Measurements from ENCODE around the gene SULF2. TPM values are rescaled to one million over a fixed set of nuclear protein-coding genes. Genes with fewer than 3 reads are reported as not detected.

Gene SULF2
- total and polyA plus RNA-seq, 9 of the 15 experiments (the other 6 are each of a cell fraction or from before 2014, with no cell fraction given), result 0.33 TPM; not detected in 8

- CTCF ChIA-PET (ENCODE audit: low intra/inter-chr PET ratio), result interaction anchor here (0.6 kb wide), 1 partner anchor 42 kb away, joined by 4 read pairs; no protein-coding TSS in a partner anchor
Observed at GRCh38 chr20:47669927-47670890, 115.1 kb downstream of the SULF2 start.

More at GRCh38 chr20:47669927-47670890, 115.1 kb downstream of the SULF2 start:
- DNase-seq (ENCODE audit: extremely low read depth in 1 of 4, low spot score in 3 of 4) (no peak), FAIRE-seq (peak; percentile 35), ATAC-seq (no peak)
- H3K9me1 ChIP-seq (ENCODE audit: control insufficient read depth, insufficient read depth, low read length), result no peaks in the 10 kb centered on the region
- no peaks in the 10 kb centered on the region for H3K79me2 ChIP-seq (ENCODE audit: control insufficient read depth, insufficient read depth, low read length)
- WGBS (ENCODE audit: insufficient coverage, low coverage, missing lambda C conversion rate), result 8% methylated on average over 16 of the region's 22 CpGs
- POLR2A ChIA-PET, result no interaction called here
- in situ Hi-C loops (cut with MboI) (loop anchor here (5.0 kb wide), 1 partner anchor 947 kb away; no protein-coding TSS in a partner anchor), intact Hi-C loops (cut with micrococcal nuclease) (no loop called here)
- no TSS peak for BruUV-seq (replicated peaks)
- H3K36me3 ChIP-seq (ENCODE audit: control insufficient read depth, insufficient read depth, low read length), result no peaks in the 10 kb centered on the region
- no peak overlapping the region for H3K9ac ChIP-seq (ENCODE audit: insufficient read depth in 1 of 2, low read depth in 2 of 2, low read length in 2 of 2)
- H4K20me1 ChIP-seq (replicated peaks; ENCODE audit: control insufficient read depth, insufficient read depth, low read length), result peaks cover 21% of the 10 kb centered on the region
- H3K9me3 ChIP-seq (replicated peaks; ENCODE audit: control insufficient read depth, insufficient read depth, low read depth, low read length), result no peaks in the 10 kb centered on the region
- peaks cover 0 to 15% of the 10 kb centered on the region in 2 experiments; a peak in 1 of 5 replicates for H3K4me1 ChIP-seq (replicated peaks in 1 of 2; ENCODE audit: control insufficient read depth in 2 of 2, insufficient read depth in 2 of 2, low read length in 2 of 2)
- H2AFZ ChIP-seq (ENCODE audit: low read depth, low read length), result no peak overlapping the region
- H3K4me3 ChIP-seq, result no peak overlapping the region
- TF ChIP-seq FUS (optimal IDR thresholded peaks at IDR 0.05; ENCODE audit: low read depth, low read length) (no peak), ZBTB11 (CRISPR knock-in tag; IDR thresholded peaks at IDR 0.05) (peak in 1 of 3 experiments; percentile 90; a peak in 2 of 6 replicates), CTCF (IDR thresholded peaks at IDR 0.05 in 2 of 3, conservative IDR thresholded peaks at IDR 0.05 in 1 of 3; ENCODE audit: insufficient read depth in 2 of 3, low read depth in 1 of 3, low read length in 3 of 3) (no peak), CHD4 (IDR thresholded peaks at IDR 0.05; ENCODE audit: insufficient read depth, insufficient replicate concordance, low read depth, low read length, poor library complexity, severe bottlenecking) (no peak), TAF7 (tag; IDR thresholded peaks at IDR 0.05) (no peak), POLR3A (IDR thresholded peaks at IDR 0.05; ENCODE audit: borderline replicate concordance, extremely low read depth, insufficient read depth, insufficient read length) (no peak)
- H3K4me2 ChIP-seq (ENCODE audit: insufficient read depth, low read length), result no peak overlapping the region
- no peak overlapping the region for H3K27ac ChIP-seq (ENCODE audit: extremely low read depth, low read depth, low read length)
- H3K27me3 ChIP-seq (ENCODE audit: control insufficient read depth in 2 of 2, insufficient read depth in 2 of 2, low read length in 2 of 2), result peaks cover 77 to 97% of the 10 kb centered on the region in 2 experiments
